ENCODE measurements around the gene BST1.
"Not testable (repeated sequence)": the region's sequence is repeated elsewhere in the genome, so short reads cannot be mapped to it uniquely, and the experiment has no call there.

The BST1 gene

GRCh38 chr4:15718465-15718864 is 15.6 kb downstream of the BST1 start:
- TF ChIP-seq, protein P1, sequence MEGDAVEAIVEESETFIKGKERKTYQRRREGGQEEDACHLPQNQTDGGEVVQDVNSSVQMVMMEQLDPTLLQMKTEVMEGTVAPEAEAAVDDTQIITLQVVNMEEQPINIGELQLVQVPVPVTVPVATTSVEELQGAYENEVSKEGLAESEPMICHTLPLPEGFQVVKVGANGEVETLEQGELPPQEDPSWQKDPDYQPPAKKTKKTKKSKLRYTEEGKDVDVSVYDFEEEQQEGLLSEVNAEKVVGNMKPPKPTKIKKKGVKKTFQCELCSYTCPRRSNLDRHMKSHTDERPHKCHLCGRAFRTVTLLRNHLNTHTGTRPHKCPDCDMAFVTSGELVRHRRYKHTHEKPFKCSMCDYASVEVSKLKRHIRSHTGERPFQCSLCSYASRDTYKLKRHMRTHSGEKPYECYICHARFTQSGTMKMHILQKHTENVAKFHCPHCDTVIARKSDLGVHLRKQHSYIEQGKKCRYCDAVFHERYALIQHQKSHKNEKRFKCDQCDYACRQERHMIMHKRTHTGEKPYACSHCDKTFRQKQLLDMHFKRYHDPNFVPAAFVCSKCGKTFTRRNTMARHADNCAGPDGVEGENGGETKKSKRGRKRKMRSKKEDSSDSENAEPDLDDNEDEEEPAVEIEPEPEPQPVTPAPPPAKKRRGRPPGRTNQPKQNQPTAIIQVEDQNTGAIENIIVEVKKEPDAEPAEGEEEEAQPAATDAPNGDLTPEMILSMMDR (IDR thresholded peaks at IDR 0.05; ENCODE audit: extremely low read depth, missing control alignments) = no peak
- DNase-seq (ENCODE audit: low spot score) = no peak

GRCh38 chr4:15718959-15719358 is 16.1 kb downstream of the BST1 start:
- no peak for DNase-seq (ENCODE audit: low spot score)
- TF ChIP-seq, protein P1 (IDR thresholded peaks at IDR 0.05; ENCODE audit: extremely low read depth, missing control alignments) = no peak

DNA sequence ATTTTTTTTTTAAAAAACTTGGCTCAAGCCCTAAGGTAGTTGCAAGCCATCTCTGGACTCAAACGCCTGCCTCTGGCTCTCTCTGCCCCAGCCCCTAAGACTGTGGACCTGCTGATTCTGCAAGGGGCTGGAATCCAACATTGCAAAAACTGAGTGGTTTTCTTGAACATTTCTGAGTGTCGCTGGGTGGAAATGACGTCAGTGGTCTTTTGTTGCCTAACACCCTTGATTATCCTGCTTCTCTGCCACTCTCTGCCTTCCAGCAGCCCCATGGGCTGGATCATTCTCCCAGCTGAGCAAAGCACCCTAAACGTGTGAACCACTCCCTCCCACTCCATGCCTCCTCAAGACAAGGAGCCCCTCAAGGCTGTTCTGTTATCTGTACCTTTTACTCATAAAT is 16.6 kb downstream of the BST1 start:
- no peak for DNase-seq (ENCODE audit: low spot score)
- TF ChIP-seq, protein P1 (IDR thresholded peaks at IDR 0.05; ENCODE audit: extremely low read depth, missing control alignments) = no peak

DNA sequence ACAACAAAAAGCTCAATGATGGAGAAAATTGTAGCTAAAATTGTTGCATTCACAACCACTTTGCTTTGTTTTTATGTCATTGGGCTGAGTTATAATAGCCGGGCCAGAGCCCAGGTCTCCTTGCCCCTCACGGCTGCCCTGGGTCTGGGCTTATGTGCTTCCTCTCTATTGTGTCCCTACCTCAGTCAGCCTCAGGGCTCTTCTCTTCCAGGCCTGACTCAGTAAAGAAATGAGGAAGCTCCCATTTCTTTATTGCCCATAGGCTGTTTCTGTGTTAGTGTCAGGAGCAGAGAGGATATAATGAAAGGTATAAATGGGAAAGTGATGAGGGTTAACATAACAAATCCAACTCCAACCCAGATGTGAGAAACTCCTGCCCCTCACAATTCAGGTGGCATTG is 18.0 kb downstream of the BST1 start:
- TF ChIP-seq, protein P1 (IDR thresholded peaks at IDR 0.05; ENCODE audit: extremely low read depth, missing control alignments) = no peak
- no peak for DNase-seq (ENCODE audit: low spot score)

GRCh38 chr4:15725608-15726007 is 22.7 kb downstream of the BST1 start:
- no peak for DNase-seq (ENCODE audit: low spot score)
- TF ChIP-seq, protein P1 (IDR thresholded peaks at IDR 0.05; ENCODE audit: extremely low read depth, missing control alignments) = no peak

DNA sequence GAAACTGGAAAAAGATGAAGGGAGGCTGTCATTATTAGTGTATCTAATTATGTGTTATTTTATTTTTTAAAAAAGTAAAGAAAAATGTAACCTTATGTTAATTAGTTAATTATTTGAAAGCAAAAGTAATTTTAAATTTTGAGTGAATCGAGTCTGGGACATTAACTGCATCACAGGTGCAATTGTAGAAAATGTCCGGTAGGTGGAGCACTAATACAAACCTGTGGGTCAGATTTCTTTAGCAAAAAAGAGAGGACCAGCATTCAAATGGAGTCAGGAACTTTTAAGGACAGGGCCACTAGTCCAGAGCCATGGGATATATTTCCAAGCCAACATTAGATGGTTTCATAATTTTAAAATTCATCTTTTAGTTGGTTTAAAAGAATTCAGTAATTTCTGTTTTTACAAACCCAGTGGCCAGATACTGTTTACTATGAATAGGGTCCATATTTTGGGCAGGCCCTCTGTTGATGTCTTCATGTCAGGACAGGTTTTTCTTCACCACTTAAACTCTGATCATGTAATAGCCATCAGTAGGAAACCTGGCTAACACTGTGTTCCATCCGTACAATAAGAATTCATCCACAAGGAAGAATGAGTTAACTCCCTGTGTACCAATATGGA is 27.2 kb downstream of the BST1 start:
- peak; percentile 59 for DNase-seq (ENCODE audit: low spot score)
- TF ChIP-seq, protein P1 (IDR thresholded peaks at IDR 0.05; ENCODE audit: extremely low read depth, missing control alignments) = peak; percentile 81

- not testable (repeated sequence) for DNase-seq (ENCODE audit: low spot score)
These were observed 30.2 kb downstream of the BST1 start for GRCh38 chr4:15733061-15733460.

DNA sequence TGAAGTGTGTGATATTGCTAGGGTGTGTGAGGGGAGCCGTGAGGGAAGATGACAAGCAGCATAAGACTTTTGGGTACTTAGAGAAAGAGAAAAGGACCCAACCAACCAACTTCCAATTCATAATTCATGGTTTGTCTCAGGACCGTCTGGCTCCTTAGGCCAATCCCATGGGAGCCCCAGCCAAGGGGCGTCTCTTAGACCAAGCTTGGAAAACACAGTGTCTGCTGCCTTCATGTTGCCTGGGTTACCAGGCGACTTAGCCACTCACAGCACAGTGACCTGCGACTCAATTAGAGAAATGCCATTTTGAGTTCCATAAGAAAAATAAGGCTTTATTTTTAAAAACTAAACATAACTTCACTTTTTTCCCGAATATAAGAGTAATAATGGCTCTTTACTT is 32.7 kb downstream of the BST1 start:
- TF ChIP-seq, protein P1 (IDR thresholded peaks at IDR 0.05; ENCODE audit: extremely low read depth, missing control alignments) = no peak
- DNase-seq (ENCODE audit: low spot score) = no peak

Measured in GM20000 (cell line).